SU-DHL-6 (cell line): Measurements from ENCODE around the gene IGSF21.

ENCODE experiments used
- H2AFZ ChIP-seq: fragments of 200-600 bp; sonication (generic); 2 replicates; pipeline ENCODE4 v1.6.1; 2014; ENCODE audit warnings: low read depth, mild to moderate bottlenecking, moderate library complexity, mixed read lengths, antibody characterized with exemption, low read length; ENCODE audit not compliant: severe bottlenecking
- H3F3A ChIP-seq: fragments of 200-600 bp; shearing (Covaris generic); 2 replicates; pipeline ENCODE4 v1.6.0; 2016; ENCODE audit warnings: antibody characterized with exemption, mild to moderate bottlenecking; ENCODE audit not compliant: insufficient read depth
- H3K27ac ChIP-seq: fragments of 200-600 bp; sonication (generic); 2 replicates; pipeline ENCODE4 v1.5.1; 2016; ENCODE audit warnings: low read depth, mild to moderate bottlenecking, low read length, moderate library complexity, mixed read lengths
- H3K27me3 ChIP-seq: fragments of 200-600 bp; sonication (generic), shearing (Covaris generic); 2 replicates; pipeline ENCODE4 v1.6.0; 2014; ENCODE audit warnings: mild to moderate bottlenecking, low read length
- H3K36me3 ChIP-seq: fragments of 200-600 bp; sonication (generic); 2 replicates; pipeline ENCODE4 v1.6.1; 2014; ENCODE audit warnings: mild to moderate bottlenecking, low read length, mixed read lengths
- H3K4me2 ChIP-seq: fragments of 300-600, 200-600 bp; shearing (Covaris generic), sonication (generic); 2 replicates; pipeline ENCODE4 v1.6.0; 2014; ENCODE audit warnings: low read length, low read depth, mild to moderate bottlenecking; ENCODE audit not compliant: poor library complexity, severe bottlenecking
- H3K4me3 ChIP-seq: fragments of 200-600 bp; sonication (generic); 2 replicates; pipeline ENCODE4 v1.5.1; 2014; ENCODE audit warnings: antibody characterized with exemption, low read length, mild to moderate bottlenecking, mixed read lengths; ENCODE audit not compliant: insufficient read depth, poor library complexity, severe bottlenecking
- H3K79me2 ChIP-seq: fragments of 200-600 bp; sonication (generic); 2 replicates; pipeline ENCODE4 v1.6.1; 2014; ENCODE audit warnings: mild to moderate bottlenecking, low read length, moderate library complexity; ENCODE audit not compliant: insufficient read depth
- H3K9ac ChIP-seq: fragments of 200-600 bp; sonication (generic); 2 replicates; pipeline ENCODE4 v1.7.0; 2014; ENCODE audit warnings: mild to moderate bottlenecking, low read length
- H3K9me2 ChIP-seq: fragments of 200-600 bp; sonication (generic); replicated peaks from 2 replicates; pipeline ENCODE4 v1.6.1; 2014; ENCODE audit warnings: low read length; ENCODE audit not compliant: insufficient read depth
- H3K9me3 ChIP-seq: fragments of 200-600 bp; sonication (generic); 2 replicates; pipeline ENCODE4 v1.6.1; 2014; ENCODE audit warnings: low read length, mixed read lengths; ENCODE audit not compliant: insufficient read depth
- H4K20me1 ChIP-seq: fragments of 200-600 bp; sonication (generic); 2 replicates; pipeline ENCODE4 v1.6.1; 2014; ENCODE audit warnings: low read depth, mild to moderate bottlenecking, antibody characterized with exemption, low read length, moderate library complexity, mixed read lengths
- EZH2phosphoT487 ChIP-seq: fragments of 200-600 bp; sonication (generic), shearing (Covaris generic); conservative IDR thresholded peaks from 2 replicates; pipeline ENCODE4 v1.6.1; 2018; ENCODE audit warnings: mild to moderate bottlenecking, antibody characterized with exemption, low read length, moderate library complexity, mixed read lengths
- TF ChIP-seq, protein P1 (sequence below): fragments of 200-600 bp; sonication (generic); IDR thresholded peaks from one replicate; pipeline ENCODE4 v1.5.1; 2017; ENCODE audit warnings: antibody characterized with exemption, mild to moderate bottlenecking, low read length, moderate library complexity; ENCODE audit not compliant: insufficient read depth, poor library complexity, severe bottlenecking

The IGSF21 gene

DNA sequence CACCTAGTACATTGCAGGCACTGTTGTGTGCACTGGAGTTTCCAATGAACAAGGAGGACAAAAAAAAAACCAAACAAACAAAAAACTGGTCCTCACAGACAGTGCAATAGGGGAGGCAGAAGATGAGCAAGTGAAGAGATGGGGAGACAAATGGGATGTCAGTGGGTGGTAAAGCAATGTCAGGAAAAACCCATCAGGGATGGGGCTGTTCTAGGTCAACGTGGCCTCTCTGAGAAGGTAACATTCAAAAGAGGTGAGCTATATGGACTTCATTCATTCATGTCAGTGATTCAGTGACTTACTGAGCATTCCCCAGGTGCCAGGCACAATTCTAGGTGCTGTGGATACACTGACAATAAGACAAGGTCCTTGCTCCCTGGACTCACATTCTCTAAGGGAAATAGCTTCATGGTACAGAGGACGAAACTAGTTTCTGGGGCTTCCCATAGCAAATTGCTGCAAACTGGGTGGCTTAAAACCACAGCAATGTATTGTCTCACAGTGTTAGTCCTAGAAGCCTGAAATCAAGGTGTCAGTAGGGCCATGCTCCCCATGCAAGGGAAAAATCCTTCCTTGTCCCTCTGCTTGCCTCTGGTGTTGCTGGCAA lies 232.7 kb downstream of the IGSF21 start:
- no peaks in the 10 kb centered on the region for H3K27me3 ChIP-seq
- H3K4me3 ChIP-seq = no peak overlapping the region
- no peaks in the 10 kb centered on the region for H3K9me3 ChIP-seq
- H4K20me1 ChIP-seq = no peaks in the 10 kb centered on the region
- no peaks in the 10 kb centered on the region for H3K36me3 ChIP-seq
- no peaks in the 10 kb centered on the region for H3K79me2 ChIP-seq
- H3F3A ChIP-seq = no peaks in the 10 kb centered on the region
- no peak overlapping the region for H2AFZ ChIP-seq
- TF ChIP-seq, protein P1, sequence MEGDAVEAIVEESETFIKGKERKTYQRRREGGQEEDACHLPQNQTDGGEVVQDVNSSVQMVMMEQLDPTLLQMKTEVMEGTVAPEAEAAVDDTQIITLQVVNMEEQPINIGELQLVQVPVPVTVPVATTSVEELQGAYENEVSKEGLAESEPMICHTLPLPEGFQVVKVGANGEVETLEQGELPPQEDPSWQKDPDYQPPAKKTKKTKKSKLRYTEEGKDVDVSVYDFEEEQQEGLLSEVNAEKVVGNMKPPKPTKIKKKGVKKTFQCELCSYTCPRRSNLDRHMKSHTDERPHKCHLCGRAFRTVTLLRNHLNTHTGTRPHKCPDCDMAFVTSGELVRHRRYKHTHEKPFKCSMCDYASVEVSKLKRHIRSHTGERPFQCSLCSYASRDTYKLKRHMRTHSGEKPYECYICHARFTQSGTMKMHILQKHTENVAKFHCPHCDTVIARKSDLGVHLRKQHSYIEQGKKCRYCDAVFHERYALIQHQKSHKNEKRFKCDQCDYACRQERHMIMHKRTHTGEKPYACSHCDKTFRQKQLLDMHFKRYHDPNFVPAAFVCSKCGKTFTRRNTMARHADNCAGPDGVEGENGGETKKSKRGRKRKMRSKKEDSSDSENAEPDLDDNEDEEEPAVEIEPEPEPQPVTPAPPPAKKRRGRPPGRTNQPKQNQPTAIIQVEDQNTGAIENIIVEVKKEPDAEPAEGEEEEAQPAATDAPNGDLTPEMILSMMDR = no peak
- no peak overlapping the region for H3K27ac ChIP-seq
- no peak overlapping the region for H3K4me2 ChIP-seq
- no peaks in the 10 kb centered on the region for H3K9me2 ChIP-seq
- no peak overlapping the region for H3K9ac ChIP-seq

DNA sequence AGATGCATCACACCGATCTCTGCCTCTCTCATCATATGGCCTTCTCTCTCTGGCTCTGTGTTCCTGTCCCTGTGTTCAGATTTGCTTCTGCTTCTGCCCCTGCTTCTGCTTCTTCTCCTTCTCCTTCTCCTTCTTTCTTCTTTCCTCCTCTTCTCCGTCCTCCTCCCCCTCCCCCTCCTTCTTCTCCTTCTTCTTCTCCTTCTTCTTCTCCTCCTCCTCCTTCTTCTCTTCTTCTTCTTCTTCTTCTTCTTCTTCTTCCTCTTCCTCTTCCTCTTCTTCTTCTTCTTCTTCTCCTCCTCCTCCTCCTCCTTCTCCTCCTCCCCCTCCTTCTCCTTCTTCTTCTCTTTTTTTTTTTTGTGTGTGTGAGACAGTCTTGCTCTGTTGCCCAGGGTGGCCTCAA lies 233.2 kb downstream of the IGSF21 start:
- no peaks in the 10 kb centered on the region for H3K9me3 ChIP-seq
- no peaks in the 10 kb centered on the region for H3K9me2 ChIP-seq
- TF ChIP-seq, protein P1 = no peak
- no peak for TF ChIP-seq EZH2phosphoT487
- H3K27me3 ChIP-seq = no peaks in the 10 kb centered on the region
- no peak overlapping the region for H3K27ac ChIP-seq
- no peak overlapping the region for H2AFZ ChIP-seq
- H3K9ac ChIP-seq = no peak overlapping the region
- H4K20me1 ChIP-seq = no peaks in the 10 kb centered on the region
- no peak overlapping the region for H3K4me2 ChIP-seq
- no peaks in the 10 kb centered on the region for H3F3A ChIP-seq
- H3K4me3 ChIP-seq = no peak overlapping the region
- H3K36me3 ChIP-seq = no peaks in the 10 kb centered on the region
- no peaks in the 10 kb centered on the region for H3K79me2 ChIP-seq

DNA sequence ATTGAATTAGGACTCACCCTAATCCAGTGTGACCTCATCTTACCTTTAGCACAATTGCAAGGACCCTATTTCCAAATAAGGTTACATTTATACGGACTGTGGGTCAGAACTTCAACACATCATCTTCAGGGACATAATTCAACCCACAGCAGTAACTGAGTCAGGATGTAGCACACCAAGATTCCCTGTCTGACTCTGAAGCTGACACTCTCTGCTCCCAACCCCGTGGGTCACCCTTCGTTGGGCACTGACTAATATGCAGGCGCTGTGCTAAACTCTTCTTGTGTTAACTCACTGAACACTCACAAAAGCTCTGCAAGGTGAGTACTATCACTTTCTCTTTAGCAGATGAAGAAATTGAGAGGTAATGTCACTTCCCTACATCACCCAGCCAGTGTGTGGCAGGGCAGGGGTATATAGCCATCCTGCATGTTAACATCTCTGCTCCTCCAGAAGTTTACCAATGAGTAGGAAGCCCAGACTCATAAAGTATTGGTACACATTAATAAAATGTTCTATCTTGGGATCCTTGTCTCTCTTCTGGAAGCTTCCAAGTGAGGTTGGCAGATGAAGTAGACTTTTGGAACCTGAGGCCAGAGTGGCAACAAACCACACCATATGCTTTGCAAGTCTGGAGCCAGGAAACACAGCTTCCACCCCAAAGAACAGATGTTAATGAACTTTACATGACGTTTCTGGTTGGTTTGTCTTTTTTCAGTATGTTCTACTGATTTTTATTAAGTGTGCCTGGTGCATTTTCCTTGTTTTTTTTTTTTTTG lies 233.9 kb downstream of the IGSF21 start:
- no peaks in the 10 kb centered on the region for H4K20me1 ChIP-seq
- no peak overlapping the region for H2AFZ ChIP-seq
- H3K4me2 ChIP-seq = no peak overlapping the region
- no peaks in the 10 kb centered on the region for H3F3A ChIP-seq
- H3K9me3 ChIP-seq = no peaks in the 10 kb centered on the region
- H3K79me2 ChIP-seq = no peaks in the 10 kb centered on the region
- no peaks in the 10 kb centered on the region for H3K9me2 ChIP-seq
- H3K27ac ChIP-seq = no peak overlapping the region
- no peak overlapping the region for H3K9ac ChIP-seq
- TF ChIP-seq, protein P1 = no peak
- TF ChIP-seq EZH2phosphoT487 = no peak
- H3K4me3 ChIP-seq = no peak overlapping the region
- H3K36me3 ChIP-seq = no peaks in the 10 kb centered on the region
- H3K27me3 ChIP-seq = no peaks in the 10 kb centered on the region
